Smooth muscle cell (in vitro differentiated cells): Measurements from ENCODE around the gene PLA1A. TPM values are rescaled to one million over a fixed set of nuclear protein-coding genes. Genes with fewer than 3 reads are reported as not detected.

Experiments
- DNase-seq: peaks from one replicate; lab custom pipeline; 2025; ENCODE audit not compliant: unreplicated experiment; lab: John Stamatoyannopoulos, UW
- H2AFZ ChIP-seq: fragments of 200-600 bp; sonication (generic); 2 replicates; pipeline ENCODE4 v1.6.0; 2016; ENCODE audit warnings: antibody characterized with exemption, low read depth, mild to moderate bottlenecking
- H3F3A ChIP-seq: fragments of 200-600 bp; sonication (generic); 2 replicates; pipeline ENCODE4 v1.6.0; 2017; ENCODE audit warnings: antibody characterized with exemption, low read depth
- H3K27ac ChIP-seq: fragments of 200-600 bp; sonication (generic); 2 replicates; pipeline ENCODE4 v1.5.1; 2016; ENCODE audit warnings: low read depth, mild to moderate bottlenecking
- H3K27me3 ChIP-seq: fragments of 200-600 bp; sonication (generic); 2 replicates; pipeline ENCODE4 v1.6.1; 2016; ENCODE audit warnings: low read depth, mild to moderate bottlenecking
- H3K36me3 ChIP-seq: fragments of 200-600 bp; sonication (generic); 2 replicates; pipeline ENCODE4 v1.5.1; 2016; ENCODE audit warnings: low read depth
- H3K4me1 ChIP-seq: fragments of 200-600 bp; sonication (generic); 2 replicates; pipeline ENCODE4 v1.5.1; 2016; ENCODE audit warnings: low read depth
- H3K4me2 ChIP-seq: fragments of 200-600 bp; sonication (generic); 2 replicates; pipeline ENCODE4 v1.6.0; 2016; ENCODE audit warnings: mild to moderate bottlenecking
- H3K4me3 ChIP-seq: fragments of 200-600 bp; sonication (generic); 2 replicates; pipeline ENCODE4 v1.5.1; 2016; ENCODE audit warnings: mild to moderate bottlenecking
- H3K79me2 ChIP-seq: fragments of 200-600 bp; sonication (generic); 2 replicates; pipeline ENCODE4 v1.6.0; 2016; ENCODE audit warnings: low read depth, mild to moderate bottlenecking
- H3K9ac ChIP-seq: fragments of 200-600 bp; sonication (generic); 2 replicates; pipeline ENCODE4 v1.6.0; 2016; ENCODE audit warnings: low read depth
- H3K9me3 ChIP-seq: fragments of 200-600 bp; sonication (generic); replicated peaks from 2 replicates; pipeline ENCODE4 v1.5.1; 2016; ENCODE audit warnings: low read depth
- H4K20me1 ChIP-seq: fragments of 200-600 bp; sonication (generic); 2 replicates; pipeline ENCODE4 v1.6.0; 2016; ENCODE audit warnings: low read depth
- WGBS: methylation state at CpG from one replicate; pipeline ENCODE4 v1.1.7; 2016; ENCODE audit warnings: low lambda C conversion rate; 5-methylcytosine and 5-hydroxymethylcytosine counted together
- polyA plus RNA-seq: library from polyadenylated mRNA; unstranded; fragments of >200 nt; fragmentation: Nextera tagmentation; extraction: Ambion mirVana; gene quantifications from 2 replicates; pipeline ENCODE4 v1.2.1, GENCODE V29; 2016
- total RNA-seq: library from RNA; depleted of rRNA; stranded (reverse); fragments of >200 nt; gene quantifications from 2 replicates; pipeline ENCODE4 v1.2.3, GENCODE V29; 2014
- TF ChIP-seq, protein P1 (sequence below): fragments of 200-600 bp; sonication (generic); IDR thresholded peaks from 2 replicates; pipeline ENCODE4 v1.5.1; 2017; ENCODE audit warnings: borderline replicate concordance, mild to moderate bottlenecking, antibody characterized with exemption; ENCODE audit not compliant: insufficient read depth, poor library complexity, severe bottlenecking

PLA1A gene
- total and polyA plus RNA-seq, 2 experiments from 2014 or later = not detected

DNA sequence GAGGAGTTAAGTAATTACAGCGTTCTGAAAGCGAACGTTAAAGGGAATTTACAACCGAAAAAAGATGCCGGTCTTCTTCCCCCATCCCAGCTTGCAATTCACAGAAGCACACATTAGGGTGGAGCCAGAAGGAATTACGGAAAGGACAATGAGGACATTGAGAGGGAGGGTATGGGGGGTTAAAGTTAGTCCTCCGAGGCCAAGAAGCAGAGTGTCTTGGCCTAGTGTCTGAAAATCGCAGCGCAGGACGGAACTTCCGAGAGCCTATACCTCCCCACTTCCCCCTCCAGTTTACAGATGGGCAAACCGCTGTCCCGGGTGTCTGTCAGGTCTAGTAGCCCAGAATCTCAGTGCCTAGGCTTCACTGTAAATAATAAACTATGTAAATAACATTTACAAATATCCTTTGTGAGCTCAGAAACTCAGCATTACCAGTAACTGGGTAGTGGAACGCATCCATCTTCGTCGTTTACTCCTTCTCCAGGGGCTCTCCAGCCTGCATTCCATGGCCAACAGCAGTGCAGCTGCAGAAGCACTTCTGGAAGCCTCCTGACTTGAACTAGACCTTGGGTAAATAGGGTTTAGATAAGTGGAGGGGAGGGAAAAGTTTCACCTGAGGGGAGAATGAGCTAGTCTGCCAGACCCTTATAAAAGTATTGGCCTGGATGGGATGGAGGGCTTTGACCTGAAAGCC is 17.5 kb upstream of the PLA1A start:
- H3K27ac ChIP-seq = peak overlapping the region; percentile 14
- no peaks in the 10 kb centered on the region for H3K9me3 ChIP-seq
- peaks cover 8% of the 10 kb centered on the region for H3F3A ChIP-seq
- no peaks in the 10 kb centered on the region for H3K4me1 ChIP-seq
- H3K4me2 ChIP-seq = peak overlapping the region; percentile 97
- DNase-seq = no peak
- H4K20me1 ChIP-seq = no peaks in the 10 kb centered on the region
- H3K27me3 ChIP-seq = no peaks in the 10 kb centered on the region
- TF ChIP-seq, protein P1, sequence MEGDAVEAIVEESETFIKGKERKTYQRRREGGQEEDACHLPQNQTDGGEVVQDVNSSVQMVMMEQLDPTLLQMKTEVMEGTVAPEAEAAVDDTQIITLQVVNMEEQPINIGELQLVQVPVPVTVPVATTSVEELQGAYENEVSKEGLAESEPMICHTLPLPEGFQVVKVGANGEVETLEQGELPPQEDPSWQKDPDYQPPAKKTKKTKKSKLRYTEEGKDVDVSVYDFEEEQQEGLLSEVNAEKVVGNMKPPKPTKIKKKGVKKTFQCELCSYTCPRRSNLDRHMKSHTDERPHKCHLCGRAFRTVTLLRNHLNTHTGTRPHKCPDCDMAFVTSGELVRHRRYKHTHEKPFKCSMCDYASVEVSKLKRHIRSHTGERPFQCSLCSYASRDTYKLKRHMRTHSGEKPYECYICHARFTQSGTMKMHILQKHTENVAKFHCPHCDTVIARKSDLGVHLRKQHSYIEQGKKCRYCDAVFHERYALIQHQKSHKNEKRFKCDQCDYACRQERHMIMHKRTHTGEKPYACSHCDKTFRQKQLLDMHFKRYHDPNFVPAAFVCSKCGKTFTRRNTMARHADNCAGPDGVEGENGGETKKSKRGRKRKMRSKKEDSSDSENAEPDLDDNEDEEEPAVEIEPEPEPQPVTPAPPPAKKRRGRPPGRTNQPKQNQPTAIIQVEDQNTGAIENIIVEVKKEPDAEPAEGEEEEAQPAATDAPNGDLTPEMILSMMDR = no peak
- 20% methylated on average over 16 of the region's 16 CpGs for WGBS
- no peaks in the 10 kb centered on the region for H3K36me3 ChIP-seq
- peak overlapping the region; percentile 67 for H3K9ac ChIP-seq
- peak overlapping the region; percentile 65 for H3K4me3 ChIP-seq
- no peaks in the 10 kb centered on the region for H3K79me2 ChIP-seq
- peak overlapping the region; percentile 100 for H2AFZ ChIP-seq

DNA sequence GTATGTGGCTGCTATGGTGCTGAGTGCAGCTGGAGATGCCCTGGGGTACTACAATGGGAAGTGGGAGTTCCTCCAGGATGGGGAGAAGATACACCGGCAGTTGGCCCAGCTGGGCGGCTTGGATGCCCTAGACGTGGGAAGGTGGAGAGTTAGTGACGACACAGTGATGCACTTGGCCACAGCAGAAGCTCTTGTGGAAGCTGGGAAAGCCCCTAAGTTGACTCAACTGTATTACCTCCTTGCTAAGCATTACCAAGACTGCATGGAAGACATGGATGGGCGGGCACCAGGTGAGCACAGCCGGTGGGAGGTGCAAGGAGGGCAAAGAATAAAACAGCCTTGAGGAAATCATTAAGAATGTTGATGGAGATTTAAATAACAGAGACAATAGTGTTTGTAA is 15.5 kb upstream of the PLA1A start:
- no peak overlapping the region for H3K4me3 ChIP-seq
- H4K20me1 ChIP-seq = no peaks in the 10 kb centered on the region
- H3K4me1 ChIP-seq = no peaks in the 10 kb centered on the region
- no peak for DNase-seq
- 93% methylated on average over 6 of the region's 6 CpGs for WGBS
- no peak overlapping the region for H3K4me2 ChIP-seq
- H3K9me3 ChIP-seq = no peaks in the 10 kb centered on the region
- H2AFZ ChIP-seq = no peak overlapping the region
- H3F3A ChIP-seq = peaks cover 8% of the 10 kb centered on the region
- H3K36me3 ChIP-seq = no peaks in the 10 kb centered on the region
- H3K9ac ChIP-seq = no peak overlapping the region
- no peak overlapping the region for H3K27ac ChIP-seq
- TF ChIP-seq, protein P1 = no peak
- H3K27me3 ChIP-seq = no peaks in the 10 kb centered on the region
- H3K79me2 ChIP-seq = no peaks in the 10 kb centered on the region

DNA sequence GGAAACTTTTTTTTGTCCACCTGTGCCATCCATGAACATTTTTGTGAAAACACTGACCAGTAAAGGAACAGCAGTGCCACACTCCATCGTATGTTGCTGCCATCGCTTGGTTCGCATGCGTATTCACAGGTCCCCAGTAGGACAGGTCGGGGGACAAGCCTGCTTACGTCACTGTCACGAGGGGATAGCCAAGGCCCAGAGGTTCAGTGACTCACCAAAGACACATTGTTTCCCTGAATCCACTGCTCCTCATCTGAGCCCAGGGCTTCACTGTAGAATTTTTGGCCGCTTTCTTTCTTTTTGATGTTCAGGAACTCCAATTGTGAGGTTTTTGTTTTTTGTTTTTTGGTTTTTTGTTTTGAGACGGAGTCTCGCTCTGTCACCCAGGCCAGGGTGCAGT is 12.5 kb upstream of the PLA1A start:
- Histone ChIP-seq H3F3A (no peaks in the 10 kb centered on the region), H3K4me2 (no peak overlapping the region), H3K4me3 (no peak overlapping the region), H3K4me1 (no peaks in the 10 kb centered on the region), H3K9me3 (no peaks in the 10 kb centered on the region), H3K9ac (no peak overlapping the region), H3K27me3 (no peaks in the 10 kb centered on the region), H4K20me1 (no peaks in the 10 kb centered on the region), H3K79me2 (no peaks in the 10 kb centered on the region), H2AFZ (no peak overlapping the region), H3K36me3 (no peaks in the 10 kb centered on the region), H3K27ac (no peak overlapping the region)
- 93% methylated on average over 10 of the region's 10 CpGs for WGBS
- no peak for DNase-seq
- TF ChIP-seq, protein P1 = no peak
